Caco-2 (cell line): Measurements from ENCODE around the gene XPO5. TPM values are rescaled to one million over a fixed set of nuclear protein-coding genes. Genes with fewer than 3 reads are reported as not detected.

Experiments used
- BruUV-seq: library from RNA; stranded (reverse); fragments of 400-500 nt; replicated peaks from 2 replicates; lab custom pipeline; 2021; lab: Mats Ljungman, UMichigan
- CTCF ChIA-PET: fragments of 300-600 bp; sonication (Branson Sonifier 250); formaldehyde crosslinking; loops from one replicate; lab custom pipeline; 2022; ENCODE audit warnings: antibody characterized with exemption; lab: Charles Lee
- POLR2A ChIA-PET: fragments of 300-600 bp; sonication (Branson Sonifier 250); formaldehyde crosslinking; loops from one replicate; lab custom pipeline; 2022; ENCODE audit warnings: antibody characterized with exemption; lab: Charles Lee
- DNase-seq, 2 experiments: peaks; one replicate each; pipeline versions ENCODE4 v3.0.0 to v3.0.0-alpha.2; 2020 to 2022
- H3K27me3 ChIP-seq: replicated peaks from 2 replicates; pipeline ENCODE4 v1.6.0; 2011; ENCODE audit warnings: low read length; ENCODE audit not compliant: control insufficient read depth, insufficient read depth
- H3K36me3 ChIP-seq: 2 replicates; pipeline ENCODE4 v1.5.1; 2011; ENCODE audit warnings: low read length; ENCODE audit not compliant: control insufficient read depth, insufficient read depth
- H3K4me1 ChIP-seq: fragments of 250-450 bp; sonication (Bioruptor Pico); 2 replicates; pipeline ENCODE4 v1.5.1; 2020; ENCODE audit warnings: mild to moderate bottlenecking
- H3K4me3 ChIP-seq: 2 replicates; pipeline ENCODE4 v1.5.1; 2011; ENCODE audit warnings: low read depth, mild to moderate bottlenecking, control low read depth, low read length
- H3K9me3 ChIP-seq: fragments of 250-450 bp; sonication (Bioruptor Pico); 2 replicates; pipeline ENCODE4 v1.5.1; 2020; ENCODE audit warnings: mild to moderate bottlenecking, moderate library complexity
- H3K27ac Mint-ChIP-seq: one replicate; pipeline ENCODE4 v1.8.0; 2022; ENCODE audit warnings: mixed read lengths; ENCODE audit not compliant: unreplicated experiment
- H3K27me3 Mint-ChIP-seq: one replicate; pipeline ENCODE4 v1.8.0; 2022; ENCODE audit warnings: mixed read lengths; ENCODE audit not compliant: insufficient read depth, unreplicated experiment
- H3K36me3 Mint-ChIP-seq: one replicate; pipeline ENCODE4 v1.8.0; 2022; ENCODE audit warnings: mild to moderate bottlenecking, mixed read lengths; ENCODE audit not compliant: insufficient read depth, unreplicated experiment
- H3K4me1 Mint-ChIP-seq: one replicate; pipeline ENCODE4 v1.8.0; 2022; ENCODE audit warnings: low read depth, mixed read lengths; ENCODE audit not compliant: unreplicated experiment
- H3K4me3 Mint-ChIP-seq: one replicate; pipeline ENCODE4 v1.8.0; 2022; ENCODE audit warnings: mild to moderate bottlenecking, moderate library complexity, mixed read lengths; ENCODE audit not compliant: unreplicated experiment
- H3K9me3 Mint-ChIP-seq: one replicate; pipeline ENCODE4 v1.8.0; 2022; ENCODE audit warnings: mixed read lengths; ENCODE audit not compliant: unreplicated experiment
- CTCF ChIP-seq, 2 experiments: fragments of 200-600 bp in 1 of 2; IDR thresholded peaks; 1 replicate in 1 of 2; 2 replicates in 1 of 2; pipeline versions ENCODE4 v1.5.1 to v1.8.0; 2011 to 2022; ENCODE audit warnings: antibody characterized with exemption in 1 of 2, control low read depth in 1 of 2, inconsistent platforms in 1 of 2, low read depth in 1 of 2, low read length in 1 of 2, mild to moderate bottlenecking in 1 of 2, moderate library complexity in 1 of 2; ENCODE audit not compliant: insufficient read depth in 1 of 2, severe bottlenecking in 1 of 2, unreplicated experiment in 1 of 2
- intact Hi-C: fragments of 100-400 bp; cut with micrococcal nuclease; formaldehyde crosslinking; loops from one replicate; pipeline ENCODE4 v1.10.0; 2022; ENCODE audit not compliant: unreplicated experiment
- total RNA-seq: library from RNA; stranded (reverse); gene quantifications from 2 replicates; pipeline ENCODE4 v1.2.3, GENCODE V29; 2022

Gene XPO5
- total RNA-seq, 1 experiment from 2014 or later = 79.3 TPM

GRCh38 chr6:43493833-43494232 lies 82.0 kb downstream of the XPO5 start:
- TF ChIP-seq CTCF (IDR thresholded peaks at IDR 0.05; ENCODE audit: insufficient read depth in 1 of 2, low read depth in 1 of 2, low read length in 1 of 2, severe bottlenecking in 1 of 2, unreplicated experiment in 1 of 2) = no peak
- Histone ChIP-seq H3K4me1 (peaks cover 37% of the 10 kb centered on the region), H3K36me3 (no peaks in the 10 kb centered on the region; the same call in 1 of the 2 replicates), H3K9me3 (no peaks in the 10 kb centered on the region), H3K27me3 (no peaks in the 10 kb centered on the region), H3K4me3 (no peak overlapping the region)
- no peak overlapping the region for H3K27ac Mint-ChIP-seq
- DNase-seq = no peak
- CTCF ChIA-PET = interaction anchor here (1.0 kb wide), 1 partner anchor 16 kb away, joined by 3 read pairs; the partner anchor contains the start of gene TJAP1
- no peak overlapping the region for H3K4me3 Mint-ChIP-seq
- no TSS peak for BruUV-seq
- H3K27me3 Mint-ChIP-seq = no peaks in the 10 kb centered on the region
- POLR2A ChIA-PET = interaction anchor here (0.9 kb wide), 1 partner anchor 8 kb away, joined by 3 read pairs; no protein-coding TSS in a partner anchor
- H3K4me1 Mint-ChIP-seq = peaks cover 20% of the 10 kb centered on the region
- no peaks in the 10 kb centered on the region for H3K9me3 Mint-ChIP-seq
- H3K36me3 Mint-ChIP-seq = peaks cover 13% of the 10 kb centered on the region
- intact Hi-C loops = no loop called here

GRCh38 chr6:43493230-43493629 lies 82.6 kb downstream of the XPO5 start:
- Histone ChIP-seq H3K36me3 (no peaks in the 10 kb centered on the region), H3K4me1 (peaks cover 37% of the 10 kb centered on the region), H3K4me3 (no peak overlapping the region), H3K9me3 (no peaks in the 10 kb centered on the region), H3K27me3 (no peaks in the 10 kb centered on the region)
- no TSS peak for BruUV-seq
- Mint-ChIP-seq H3K9me3 (no peaks in the 10 kb centered on the region), H3K4me3 (no peak overlapping the region), H3K27ac (no peak overlapping the region), H3K4me1 (peaks cover 20% of the 10 kb centered on the region), H3K36me3 (peaks cover 7% of the 10 kb centered on the region), H3K27me3 (no peaks in the 10 kb centered on the region)
- CTCF ChIA-PET = interaction anchor here (0.6 to 1.0 kb wide), 4 partner anchors 16 to 103 kb away, joined by 3 to 6 read pairs (median 3); partner anchors contain the start of gene TJAP1
- TF ChIP-seq CTCF (IDR thresholded peaks at IDR 0.05; ENCODE audit: insufficient read depth in 1 of 2, low read depth in 1 of 2, low read length in 1 of 2, severe bottlenecking in 1 of 2, unreplicated experiment in 1 of 2) = no peak
- intact Hi-C loops = no loop called here
- DNase-seq = no peak
- POLR2A ChIA-PET = interaction anchor here (0.9 kb wide), 1 partner anchor 8 kb away, joined by 3 read pairs; no protein-coding TSS in a partner anchor

- peaks cover 20% of the 10 kb centered on the region for H3K4me1 Mint-ChIP-seq
- H3K36me3 Mint-ChIP-seq = peaks cover 2% of the 10 kb centered on the region
- Histone ChIP-seq H3K9me3 (no peaks in the 10 kb centered on the region), H3K4me3 (no peak overlapping the region), H3K27me3 (no peaks in the 10 kb centered on the region), H3K4me1 (peaks cover 37% of the 10 kb centered on the region), H3K36me3 (no peaks in the 10 kb centered on the region)
- no peaks in the 10 kb centered on the region for H3K27me3 Mint-ChIP-seq
- no peak overlapping the region for H3K4me3 Mint-ChIP-seq
- DNase-seq = no peak
- H3K9me3 Mint-ChIP-seq = no peaks in the 10 kb centered on the region
- CTCF ChIA-PET = interaction anchor here (0.6 kb wide), 2 partner anchors 35 to 102 kb away, joined by 3 to 6 read pairs; no protein-coding TSS in a partner anchor
- POLR2A ChIA-PET = no interaction called here
- H3K27ac Mint-ChIP-seq = no peak overlapping the region
- BruUV-seq = no TSS peak
- intact Hi-C loops = no loop called here
- no peak for TF ChIP-seq CTCF (IDR thresholded peaks at IDR 0.05; ENCODE audit: insufficient read depth in 1 of 2, low read depth in 1 of 2, low read length in 1 of 2, severe bottlenecking in 1 of 2, unreplicated experiment in 1 of 2)
Observed at GRCh38 chr6:43492673-43493072, 83.2 kb downstream of the XPO5 start.
